KMS-11 (cell line): Measurements from ENCODE around the gene IAPP.

Experiments used
- H2AFZ ChIP-seq: fragments of 200-600 bp; sonication (generic); 2 replicates; pipeline ENCODE4 v1.6.1; 2016; ENCODE audit warnings: antibody characterized with exemption, mixed run types, low read depth
- H3K27ac ChIP-seq: fragments of 200-600 bp; sonication (generic); 2 replicates; pipeline ENCODE4 v1.6.1; 2016; ENCODE audit warnings: mild to moderate bottlenecking, mixed run types
- H3K27me3 ChIP-seq: fragments of 200-600 bp; sonication (generic); 2 replicates; pipeline ENCODE4 v1.6.1; 2017; ENCODE audit warnings: mild to moderate bottlenecking, low read depth, mixed run types, moderate library complexity; ENCODE audit not compliant: insufficient read depth
- H3K36me3 ChIP-seq: fragments of 200-600 bp; sonication (generic); 2 replicates; pipeline ENCODE4 v1.6.1; 2017; ENCODE audit warnings: mild to moderate bottlenecking, mixed run types; ENCODE audit not compliant: insufficient read depth
- H3K4me1 ChIP-seq: fragments of 200-600 bp; sonication (generic); 2 replicates; pipeline ENCODE4 v1.6.1; 2016; ENCODE audit warnings: mild to moderate bottlenecking, low read depth, mixed run types; ENCODE audit not compliant: poor library complexity, severe bottlenecking
- H3K4me2 ChIP-seq: fragments of 200-600 bp; sonication (generic); 2 replicates; pipeline ENCODE4 v1.7.0; 2016; ENCODE audit warnings: mild to moderate bottlenecking, mixed run types
- H3K4me3 ChIP-seq: fragments of 200-600 bp; sonication (generic); IDR thresholded peaks from 2 replicates; pipeline ENCODE4 v1.6.1; 2017; ENCODE audit warnings: low read depth, low read length, mixed read lengths; ENCODE audit not compliant: insufficient read depth
- H3K79me2 ChIP-seq: fragments of 200-600 bp; sonication (generic); 2 replicates; pipeline ENCODE4 v1.6.1; 2016; ENCODE audit warnings: low read depth, mixed run types; ENCODE audit not compliant: insufficient read depth
- H3K9ac ChIP-seq: fragments of 200-600 bp; sonication (generic); 2 replicates; pipeline ENCODE4 v1.6.1; 2016; ENCODE audit warnings: mild to moderate bottlenecking, mixed run types
- H4K20me1 ChIP-seq: fragments of 200-600 bp; sonication (generic); 2 replicates; pipeline ENCODE4 v1.6.1; 2016; ENCODE audit warnings: mild to moderate bottlenecking, mixed run types; ENCODE audit not compliant: insufficient read depth
- TF ChIP-seq, protein P1 (sequence below): fragments of 200-600 bp; sonication (generic); conservative IDR thresholded peaks from 2 replicates; pipeline ENCODE4 v1.6.1; 2017; ENCODE audit warnings: low read depth, mild to moderate bottlenecking, antibody characterized with exemption, low read length, moderate library complexity, mixed read lengths

Gene IAPP

DNA sequence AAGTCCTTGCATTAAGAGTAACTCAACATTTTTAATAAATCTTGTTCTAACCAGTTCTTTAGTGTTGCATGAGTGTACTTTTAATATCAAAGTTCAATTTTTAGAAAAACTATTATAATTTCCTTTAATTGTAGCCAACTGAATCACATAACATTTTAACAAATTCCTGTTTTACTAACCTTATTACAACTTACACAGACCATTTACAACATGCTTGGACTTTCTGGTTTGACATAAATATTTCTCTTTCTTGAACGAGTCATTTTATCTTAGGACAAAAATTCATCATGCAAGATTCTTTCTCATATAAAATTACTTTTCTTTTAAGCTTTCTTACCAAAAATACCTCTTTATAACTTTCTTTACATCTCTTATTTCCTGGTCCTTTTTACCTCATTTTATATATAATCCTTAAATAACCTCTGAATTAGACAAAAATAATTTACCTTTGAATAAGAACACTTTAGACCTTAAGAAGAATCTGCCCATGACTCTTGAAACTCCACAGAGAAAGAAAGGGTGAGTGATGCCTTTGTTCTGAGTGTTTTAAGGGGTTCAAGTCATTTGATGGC lies 41.9 kb upstream of the IAPP start:
- no peaks in the 10 kb centered on the region for H3K27me3 ChIP-seq

DNA sequence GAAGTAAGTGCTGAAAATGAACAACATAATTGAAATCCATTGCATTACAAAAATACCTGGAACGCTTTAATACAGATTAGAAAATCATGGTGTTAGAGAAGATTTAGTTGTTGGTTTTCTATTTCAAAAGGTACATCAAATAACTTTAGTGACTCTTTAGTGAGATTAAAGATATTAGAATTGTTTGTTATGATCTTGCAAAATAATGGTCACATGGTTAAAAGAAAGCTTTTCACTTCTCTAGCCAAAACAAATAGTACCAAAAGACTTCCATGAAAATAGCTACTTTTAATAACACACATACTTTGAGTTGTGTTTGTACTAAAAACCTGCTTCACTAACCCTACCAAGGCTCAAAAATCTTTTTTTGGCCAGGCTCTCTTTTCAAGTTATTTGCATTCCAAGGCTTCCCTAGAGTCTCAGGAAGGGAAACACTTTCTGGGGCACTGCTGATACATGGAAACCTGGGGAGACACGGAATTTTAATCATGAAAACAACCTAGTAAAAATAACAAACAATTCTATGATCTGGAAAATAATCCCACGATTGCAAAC lies 37.9 kb upstream of the IAPP start, which contains the start of gene SLCO1A2:
TSS of gene SLCO1A2 (minus strand) at position 147 of the 555 bp plus-strand sequence. CDS start 270 bp downstream, outside the sequence.
- H3K27ac ChIP-seq: no peak within 1 kb of the TSS
- no peak within 1 kb of the TSS for H2AFZ ChIP-seq
- TF ChIP-seq, protein P1, sequence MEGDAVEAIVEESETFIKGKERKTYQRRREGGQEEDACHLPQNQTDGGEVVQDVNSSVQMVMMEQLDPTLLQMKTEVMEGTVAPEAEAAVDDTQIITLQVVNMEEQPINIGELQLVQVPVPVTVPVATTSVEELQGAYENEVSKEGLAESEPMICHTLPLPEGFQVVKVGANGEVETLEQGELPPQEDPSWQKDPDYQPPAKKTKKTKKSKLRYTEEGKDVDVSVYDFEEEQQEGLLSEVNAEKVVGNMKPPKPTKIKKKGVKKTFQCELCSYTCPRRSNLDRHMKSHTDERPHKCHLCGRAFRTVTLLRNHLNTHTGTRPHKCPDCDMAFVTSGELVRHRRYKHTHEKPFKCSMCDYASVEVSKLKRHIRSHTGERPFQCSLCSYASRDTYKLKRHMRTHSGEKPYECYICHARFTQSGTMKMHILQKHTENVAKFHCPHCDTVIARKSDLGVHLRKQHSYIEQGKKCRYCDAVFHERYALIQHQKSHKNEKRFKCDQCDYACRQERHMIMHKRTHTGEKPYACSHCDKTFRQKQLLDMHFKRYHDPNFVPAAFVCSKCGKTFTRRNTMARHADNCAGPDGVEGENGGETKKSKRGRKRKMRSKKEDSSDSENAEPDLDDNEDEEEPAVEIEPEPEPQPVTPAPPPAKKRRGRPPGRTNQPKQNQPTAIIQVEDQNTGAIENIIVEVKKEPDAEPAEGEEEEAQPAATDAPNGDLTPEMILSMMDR: no peak
- no peak within 1 kb of the TSS for H3K9ac ChIP-seq
- H3K4me1 ChIP-seq: no peaks in the 10 kb centered on the region
- no peaks in the 10 kb centered on the region for H3K27me3 ChIP-seq
- no peaks in the 10 kb centered on the region for H3K79me2 ChIP-seq
- no peak within 1 kb of the TSS for H3K4me3 ChIP-seq
- H3K36me3 ChIP-seq: no peaks in the 10 kb centered on the region
- H4K20me1 ChIP-seq: no peaks in the 10 kb centered on the region
- no peak within 1 kb of the TSS for H3K4me2 ChIP-seq

More for the DNA sequence above, 41.9 kb upstream of the IAPP start:
- Histone ChIP-seq H2AFZ (no peak overlapping the region), H3K4me3 (no peak overlapping the region), H3K4me1 (no peaks in the 10 kb centered on the region), H3K4me2 (no peak overlapping the region), H3K27ac (no peak overlapping the region), H3K36me3 (no peaks in the 10 kb centered on the region), H4K20me1 (no peaks in the 10 kb centered on the region), H3K9ac (no peak overlapping the region), H3K79me2 (no peaks in the 10 kb centered on the region)
- TF ChIP-seq, protein P1: no peak

DNA sequence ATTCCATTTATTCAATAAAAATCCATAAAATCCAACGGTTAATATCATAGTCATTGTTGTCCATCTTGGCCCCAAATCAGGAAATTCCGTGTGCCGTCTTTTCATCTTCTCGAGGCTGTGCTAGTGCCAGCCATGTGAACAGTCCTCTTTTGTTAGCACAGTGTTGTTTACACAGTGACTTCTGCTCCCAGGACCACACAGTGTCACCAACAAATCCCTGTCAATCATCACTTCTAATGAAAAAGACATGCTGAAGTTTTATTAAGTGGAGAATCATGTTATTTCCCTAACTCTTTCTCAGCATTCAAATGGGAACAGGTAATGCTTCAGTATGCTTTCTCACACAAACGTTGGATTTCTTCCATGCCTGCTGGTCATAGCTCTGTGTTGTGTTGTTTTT lies 36.0 kb upstream of the IAPP start:
- TF ChIP-seq, protein P1: no peak

DNA sequence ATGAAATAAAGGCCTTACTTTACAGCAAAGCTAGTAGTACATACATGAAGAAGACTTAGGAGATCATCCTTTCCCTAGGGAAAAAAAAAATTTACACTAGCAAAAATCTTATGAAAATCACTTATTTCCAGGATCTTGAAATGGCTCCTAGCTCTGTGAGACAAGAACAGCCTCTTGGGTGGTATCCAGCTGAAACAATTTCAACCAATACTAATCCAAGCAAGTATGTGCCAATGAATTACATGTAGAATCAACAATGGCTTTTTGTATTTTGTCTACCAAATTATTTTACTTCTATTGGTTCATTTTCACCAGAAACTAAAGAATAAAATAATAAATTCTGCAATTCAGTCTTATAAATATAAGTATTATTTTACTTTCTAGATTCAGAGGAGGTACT lies 35.2 kb upstream of the IAPP start:
- TF ChIP-seq, protein P1: no peak
- H3K36me3 ChIP-seq: no peaks in the 10 kb centered on the region
- H3K4me2 ChIP-seq: no peak overlapping the region
- no peak overlapping the region for H2AFZ ChIP-seq
- no peaks in the 10 kb centered on the region for H3K4me1 ChIP-seq
- no peak overlapping the region for H3K4me3 ChIP-seq
- H3K27me3 ChIP-seq: no peaks in the 10 kb centered on the region
- no peaks in the 10 kb centered on the region for H3K79me2 ChIP-seq
- no peaks in the 10 kb centered on the region for H4K20me1 ChIP-seq
- H3K9ac ChIP-seq: no peak overlapping the region
- no peak overlapping the region for H3K27ac ChIP-seq

More for the DNA sequence above, 36.0 kb upstream of the IAPP start:
- Histone ChIP-seq H3K27me3 (no peaks in the 10 kb centered on the region), H3K79me2 (no peaks in the 10 kb centered on the region), H3K36me3 (no peaks in the 10 kb centered on the region), H4K20me1 (no peaks in the 10 kb centered on the region), H3K4me2 (no peak overlapping the region), H2AFZ (no peak overlapping the region), H3K9ac (no peak overlapping the region), H3K27ac (no peak overlapping the region), H3K4me3 (no peak overlapping the region), H3K4me1 (no peaks in the 10 kb centered on the region)
